HG03571 (cell line): Measurements from ENCODE around the gene CCDC60.

Experiments used
- ATAC-seq: cut with Tn5 transposase; IDR thresholded peaks from one replicate; pipeline ENCODE4 v1.9.1; 2021; ENCODE audit not compliant: unreplicated experiment

CCDC60 gene

DNA sequence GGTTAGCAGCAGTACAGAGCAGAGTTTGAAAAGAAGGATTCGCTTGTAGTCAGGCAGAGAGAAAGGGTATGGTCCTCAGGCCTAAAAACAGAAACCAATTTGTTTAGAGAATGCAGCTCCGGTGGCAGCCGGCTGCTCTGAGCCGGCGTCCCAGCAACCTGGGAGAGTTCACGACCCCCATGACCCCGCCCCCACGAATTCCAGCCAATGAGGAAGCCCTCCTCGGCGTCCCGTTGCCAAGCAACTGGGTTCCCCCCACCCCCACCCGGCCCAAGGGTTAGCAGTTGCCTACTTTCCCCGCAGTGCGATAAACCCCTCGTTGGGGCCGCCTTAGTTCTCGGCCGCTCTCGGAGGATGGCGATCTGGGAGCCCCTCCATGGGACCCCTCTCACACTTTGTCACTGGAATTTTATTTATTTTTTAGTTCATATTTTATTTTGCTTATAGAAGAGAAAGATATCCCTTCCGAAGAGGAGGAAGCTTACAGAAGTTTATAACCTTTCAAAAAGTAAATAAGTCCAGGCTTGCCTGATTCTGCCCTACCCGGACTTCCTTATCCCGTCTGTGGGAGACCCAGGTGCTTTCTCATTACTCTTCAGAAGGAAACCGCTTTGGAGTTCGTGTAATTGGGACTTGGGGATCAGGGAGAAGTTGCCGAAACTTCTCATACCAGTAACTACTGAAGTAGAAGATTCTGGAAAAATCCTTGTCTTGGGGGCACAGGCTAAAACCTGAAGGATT lies at the start of gene CCDC60:
Gene CCDC60, plus strand, starts transcription at position 300 of the 741 bp plus-strand sequence. CDS start 448 bp downstream, outside the sequence.
- ATAC-seq = no peak

DNA sequence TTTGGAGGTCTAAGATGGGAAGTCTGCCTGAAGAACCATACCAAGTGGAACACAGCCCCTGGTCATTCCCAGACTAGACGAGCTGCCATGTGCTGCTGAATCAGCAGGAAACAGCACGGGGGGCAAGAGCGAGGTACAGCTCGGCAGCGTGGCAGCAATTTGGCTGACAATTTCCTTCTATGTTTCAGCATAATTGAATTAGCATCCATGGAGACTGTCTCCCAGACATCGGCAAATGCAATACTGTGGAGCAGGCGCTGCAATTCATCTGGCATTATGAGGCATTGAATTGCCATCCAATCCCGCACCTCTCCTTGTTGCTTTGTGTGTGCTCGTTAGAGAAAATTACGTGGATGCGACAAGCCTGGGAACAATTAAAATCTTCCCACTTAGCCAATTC lies 46.0 kb upstream of the CCDC60 start:
- ATAC-seq = no peak

- no peak for ATAC-seq
Observed at GRCh38 chr12:119292893-119293630, 41.5 kb upstream of the CCDC60 start.

DNA sequence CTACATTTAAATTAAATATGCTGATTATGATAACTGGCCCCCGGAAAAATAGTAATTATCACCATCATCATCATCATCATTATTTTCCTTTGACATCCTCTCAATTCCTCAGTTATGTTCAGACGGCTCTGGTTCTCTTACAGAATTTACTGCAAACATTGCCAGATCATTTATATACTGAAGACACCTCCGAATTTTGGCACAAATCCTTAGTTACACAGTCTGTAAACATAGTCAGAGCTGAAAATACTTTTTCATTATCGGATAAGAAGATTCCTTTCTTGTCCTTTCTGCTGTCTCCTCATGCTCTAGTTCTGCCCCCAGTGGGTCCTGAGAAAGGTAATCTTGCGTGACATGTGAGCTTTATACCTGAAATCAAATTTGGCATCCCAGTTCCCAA lies 40.3 kb upstream of the CCDC60 start:
- ATAC-seq = no peak

GRCh38 chr12:119296535-119296934 lies 38.0 kb upstream of the CCDC60 start:
- ATAC-seq = no peak

DNA sequence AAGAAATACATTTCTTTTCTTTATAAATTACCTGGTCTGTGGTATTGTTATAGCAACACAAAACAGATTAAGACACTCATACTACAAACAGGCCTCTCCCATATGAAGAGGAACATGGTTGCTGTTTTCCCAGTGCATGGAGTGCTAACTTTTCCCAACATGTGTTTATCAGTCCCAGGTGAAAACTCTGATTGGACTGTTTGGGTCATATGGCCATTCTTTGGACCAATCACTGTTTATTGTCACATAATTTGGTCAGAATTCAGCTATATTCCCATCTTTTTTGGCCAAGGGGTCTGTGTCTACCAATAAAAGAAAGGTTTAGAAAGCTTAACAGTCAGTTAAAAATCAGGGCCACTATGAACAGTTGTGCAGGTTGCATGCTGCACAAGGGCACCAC lies 35.4 kb upstream of the CCDC60 start:
- no peak for ATAC-seq

GRCh38 chr12:119301379-119301778 lies 33.1 kb upstream of the CCDC60 start:
- ATAC-seq = no peak

DNA sequence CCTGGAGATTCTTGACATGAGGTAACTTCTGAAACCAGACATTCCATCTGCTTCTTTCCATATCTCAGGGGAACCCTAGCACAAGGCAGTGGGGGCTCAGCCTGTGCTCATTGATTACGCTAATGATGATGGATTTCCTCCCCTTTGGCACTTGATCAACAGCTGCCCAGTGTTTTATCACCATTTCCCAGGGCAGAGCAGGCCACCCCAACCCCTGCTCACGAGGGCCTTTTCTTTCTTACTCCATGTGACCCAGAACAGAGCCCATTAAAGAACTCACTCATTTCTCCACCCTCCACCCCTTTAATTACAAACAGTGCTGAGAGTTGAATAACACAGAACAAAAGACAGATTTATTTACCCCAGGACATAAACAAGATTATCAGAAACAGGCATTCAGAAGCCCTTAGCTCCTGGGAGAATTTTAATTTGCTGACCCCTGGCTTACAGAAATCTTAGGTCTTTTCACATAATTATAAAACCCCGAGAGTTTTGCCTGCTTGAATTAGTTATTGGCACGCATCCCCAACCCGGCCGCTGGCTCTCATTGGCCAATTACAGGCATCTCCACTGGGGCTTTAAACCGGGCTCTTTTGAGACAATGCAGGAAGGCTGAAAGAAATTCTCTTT lies 32.0 kb upstream of the CCDC60 start:
- no peak for ATAC-seq

GRCh38 chr12:119306593-119306992 lies 27.9 kb upstream of the CCDC60 start:
- ATAC-seq = no peak

DNA sequence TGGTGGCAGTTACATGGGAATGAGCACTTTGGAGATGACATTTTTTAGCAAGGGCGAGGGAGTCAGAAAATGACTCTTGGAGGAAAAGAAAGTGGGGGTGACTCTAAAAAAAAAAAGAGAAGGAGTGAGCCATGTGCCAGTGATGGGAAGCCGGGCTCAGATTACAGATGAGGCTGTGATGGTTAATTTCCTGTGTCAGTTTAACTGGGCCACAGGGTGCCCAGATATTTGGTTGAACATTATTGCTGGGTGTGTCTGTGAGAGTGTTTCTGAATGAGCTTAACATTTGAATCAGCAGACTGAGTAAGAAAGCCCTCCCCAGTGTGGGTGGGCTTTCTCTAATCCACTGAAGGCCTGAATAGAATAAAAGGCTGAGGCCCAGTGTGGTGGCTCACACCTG lies 26.8 kb upstream of the CCDC60 start:
- no peak for ATAC-seq

DNA sequence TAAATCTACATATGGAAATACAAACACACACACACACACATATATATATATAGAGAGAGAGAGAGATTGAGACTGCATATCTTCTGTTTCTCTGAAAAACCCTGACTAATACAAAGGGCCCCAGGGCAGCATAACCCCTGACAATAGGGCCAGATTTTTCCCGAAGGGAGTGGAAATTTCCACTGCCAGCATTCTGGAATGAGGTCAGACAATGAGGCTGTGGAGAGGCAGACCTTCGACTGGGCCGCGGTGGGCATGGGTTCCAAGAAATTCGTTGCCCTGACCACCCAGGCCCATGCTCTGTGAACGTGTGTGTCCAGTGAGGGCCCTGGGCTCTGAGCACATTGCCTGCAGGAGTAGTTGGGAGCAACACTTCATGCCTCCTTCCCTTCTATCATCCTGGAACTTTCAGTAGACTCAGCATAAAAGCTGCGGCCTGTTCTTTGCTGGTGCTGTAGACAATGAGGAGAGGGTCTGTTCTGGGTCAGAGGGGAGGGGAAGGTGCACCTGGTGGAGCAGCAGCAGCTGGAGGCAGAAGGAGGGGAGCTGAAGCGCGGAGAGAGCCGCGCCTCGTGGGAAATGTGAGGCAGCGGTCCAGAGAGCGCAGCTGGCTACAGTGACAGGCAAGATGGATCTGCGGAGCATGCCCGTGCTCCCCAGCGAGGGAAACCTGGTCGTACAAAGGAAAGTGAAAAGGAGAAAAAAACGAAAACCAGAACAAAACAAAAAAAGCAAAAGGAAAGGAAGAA lies 25.6 kb upstream of the CCDC60 start:
- ATAC-seq = no peak

DNA sequence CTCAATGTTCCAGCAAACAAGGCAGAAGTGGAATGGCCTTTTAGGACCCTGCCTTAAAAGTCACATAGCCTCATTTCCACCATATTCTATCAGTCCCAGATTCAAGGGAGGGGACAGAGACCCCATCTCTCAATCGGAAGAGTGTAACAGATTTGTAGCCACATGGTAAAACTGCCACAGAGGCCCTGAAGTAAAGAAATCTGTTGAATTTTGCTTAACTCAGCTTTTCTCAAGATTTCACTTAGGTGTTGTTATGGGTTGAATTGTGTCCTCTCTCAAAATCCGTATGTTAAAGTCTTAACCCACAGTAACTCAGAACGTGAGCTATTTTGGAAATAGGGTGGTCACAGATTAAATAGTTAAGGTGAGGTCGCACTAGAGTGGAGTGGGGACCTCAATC lies 22.7 kb upstream of the CCDC60 start:
- ATAC-seq = no peak

DNA sequence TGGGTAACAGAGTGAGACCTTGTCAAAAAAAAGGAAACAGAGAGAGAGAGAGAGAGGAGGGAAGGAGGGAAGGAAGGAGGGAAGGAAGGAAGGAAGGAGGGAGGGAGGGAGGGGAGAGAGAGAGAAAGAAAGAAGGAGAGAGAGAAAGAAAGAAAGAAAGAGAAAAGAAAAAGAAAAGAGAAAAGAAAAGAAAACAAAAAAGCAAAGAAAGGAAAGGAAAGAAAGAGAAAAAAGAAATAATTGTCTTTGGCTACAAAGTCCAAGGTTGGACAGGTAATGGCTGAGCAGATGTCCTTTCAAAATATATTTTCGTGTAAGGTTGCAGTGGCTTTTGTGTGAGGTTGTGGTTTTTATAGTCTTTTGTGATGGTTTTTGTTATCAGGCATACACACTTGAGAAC lies 21.6 kb upstream of the CCDC60 start:
- ATAC-seq = no peak

DNA sequence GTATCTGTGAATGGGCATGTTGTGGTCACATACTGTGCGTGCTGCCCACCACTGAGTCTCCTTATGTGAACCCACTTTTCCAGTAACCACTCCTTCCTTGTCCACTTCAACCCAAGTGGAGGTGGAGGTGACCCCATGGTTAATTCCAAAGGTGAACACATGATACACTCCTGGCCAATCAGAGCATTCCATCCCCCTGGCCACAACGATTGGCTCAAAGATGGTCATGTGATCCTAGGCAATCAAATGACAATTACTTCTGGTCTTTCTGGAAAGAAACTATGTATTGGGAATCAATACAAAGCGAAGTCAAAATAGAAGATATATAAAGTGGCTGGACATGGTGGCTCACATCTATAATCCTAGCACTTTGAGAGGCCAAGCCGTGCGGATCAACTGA lies 20.2 kb upstream of the CCDC60 start:
- no peak for ATAC-seq

DNA sequence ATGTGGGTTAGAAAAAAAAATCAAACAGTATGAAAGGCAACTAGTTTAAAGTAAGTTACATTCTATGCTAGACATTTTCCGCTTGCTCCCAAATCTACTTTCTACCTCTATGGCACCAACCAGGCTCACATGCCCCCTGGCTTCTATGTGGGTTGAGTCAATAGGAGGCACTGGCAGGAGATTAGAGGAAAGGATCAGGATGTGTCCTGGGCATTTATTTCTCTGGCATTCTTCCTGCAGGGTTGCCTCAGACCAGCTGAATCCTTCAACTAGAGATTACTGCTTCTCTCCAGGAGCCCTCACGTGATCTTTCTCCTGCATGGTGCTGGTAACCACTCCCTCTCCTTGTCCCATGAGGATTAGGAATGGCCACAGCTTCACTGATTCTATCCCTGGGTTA lies 14.9 kb upstream of the CCDC60 start:
- no peak for ATAC-seq

GRCh38 chr12:119320678-119321077 lies 13.9 kb upstream of the CCDC60 start:
- ATAC-seq = no peak

- no peak for ATAC-seq
Observed at GRCh38 chr12:119322301-119322723, 12.2 kb upstream of the CCDC60 start.

- ATAC-seq = no peak
Observed at GRCh38 chr12:119325813-119326212, 8.7 kb upstream of the CCDC60 start.

DNA sequence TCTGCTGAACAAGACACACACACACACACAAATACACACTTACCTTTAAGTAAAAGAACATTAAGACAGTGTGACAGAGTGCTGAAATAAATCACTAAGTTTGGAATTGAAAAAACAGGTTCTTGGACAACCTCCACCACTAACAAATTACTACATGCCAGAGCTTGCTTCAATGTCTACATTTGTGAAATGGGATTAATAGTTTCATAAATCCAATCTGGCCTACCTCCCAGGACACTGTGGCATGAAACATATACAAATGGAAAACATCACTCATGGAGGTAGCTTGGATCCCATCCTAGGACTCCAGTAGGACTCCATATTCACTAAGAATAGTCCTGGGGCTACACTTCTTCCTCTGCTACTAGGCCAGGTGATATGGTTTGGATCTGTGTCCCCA lies 8.2 kb upstream of the CCDC60 start:
- no peak for ATAC-seq

- no peak for ATAC-seq
Observed at GRCh38 chr12:119327471-119327870, 7.1 kb upstream of the CCDC60 start.

DNA sequence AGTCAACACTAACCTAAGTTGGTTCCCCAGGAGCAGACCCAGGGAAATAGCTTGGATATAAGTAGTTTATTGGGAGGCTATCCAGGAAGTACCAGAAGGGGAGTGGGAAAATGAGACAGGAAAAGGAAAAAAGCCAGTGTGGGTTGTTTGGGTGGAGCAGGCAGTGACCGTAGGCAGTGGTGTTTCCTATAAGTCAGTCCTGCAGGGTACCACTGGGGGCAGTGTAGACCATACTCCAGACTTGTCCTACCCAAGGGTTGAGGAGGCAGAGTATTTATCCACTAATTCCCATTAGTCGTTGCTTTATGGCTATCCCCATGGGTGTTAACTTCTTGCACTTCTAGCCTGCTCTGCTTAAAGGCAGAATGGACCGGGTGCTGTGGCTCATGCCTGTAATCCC lies 6.4 kb upstream of the CCDC60 start:
- ATAC-seq = no peak
